Motor neuron (in vitro differentiated cells): ENCODE results near the gene SULT1E1. TPM values are rescaled to one million over a fixed set of nuclear protein-coding genes. Genes with fewer than 3 reads are reported as not detected.
"Not testable (repeated sequence)": the region's sequence is repeated elsewhere in the genome, so short reads cannot be mapped to it uniquely, and the experiment has no call there.

Source experiments
- ATAC-seq, 8 experiments: fragments of 200-7000 bp; cut with Tn5 transposase; replicated peaks in 6 of 8; 2 replicates each; pipeline ENCODE4 v1.8.0; 2021; ENCODE audit warnings: mild to moderate bottlenecking in 8 of 8, moderate library complexity in 8 of 8
- H3K27ac ChIP-seq, 2 donors: fragments of 250-450 bp; sonication (Bioruptor Pico); 2 replicates each; pipeline ENCODE4 v1.9.0; 2021; ENCODE audit warnings: antibody characterized with exemption in 2 of 2, mild to moderate bottlenecking in 2 of 2, moderate library complexity in 1 of 2
- H3K4me1 ChIP-seq, 2 donors: fragments of 250-450 bp; sonication (Bioruptor Pico); replicated peaks in 1 of 2; 2 replicates each; pipeline ENCODE4 v1.6.1; 2021; ENCODE audit warnings: antibody characterized with exemption in 2 of 2, mild to moderate bottlenecking in 2 of 2, moderate library complexity in 1 of 2
- H3K4me3 ChIP-seq, 5 donors: fragments of 250-450 bp; sonication (Bioruptor Pico); 2 replicates each; pipeline ENCODE4 v1.9.0; 2021; ENCODE audit warnings: antibody characterized with exemption in 5 of 5, mild to moderate bottlenecking in 5 of 5, moderate library complexity in 4 of 5
- WGBS, 10 experiments: fragments of 450-650 bp; shearing (Covaris generic); methylation state at CpG; one replicate each; pipeline ENCODE4 v1.0.0; 2022; 5-methylcytosine and 5-hydroxymethylcytosine counted together
- in situ Hi-C, 9 experiments: fragments of 400-800 bp; cut with MboI; loops; one replicate each; pipeline ENCODE4 v1.15.0; 2021; ENCODE audit warnings: low sequenced_read_pairs in 9 of 9, low pct_unique_long_range_greater_than_20kb in 2 of 9; ENCODE audit not compliant: unreplicated experiment in 9 of 9
- total RNA-seq, 8 experiments: library from RNA; unstranded; fragments of 300-600 nt; gene quantifications; 2 replicates each; pipeline versions ENCODE4 v1.2.3 to v1.2.4, GENCODE V29; 2022

The SULT1E1 gene
- total RNA-seq, 8 experiments from 2014 or later = 0.11 to 26.0 (median 4.2) TPM; not detected in 2

DNA sequence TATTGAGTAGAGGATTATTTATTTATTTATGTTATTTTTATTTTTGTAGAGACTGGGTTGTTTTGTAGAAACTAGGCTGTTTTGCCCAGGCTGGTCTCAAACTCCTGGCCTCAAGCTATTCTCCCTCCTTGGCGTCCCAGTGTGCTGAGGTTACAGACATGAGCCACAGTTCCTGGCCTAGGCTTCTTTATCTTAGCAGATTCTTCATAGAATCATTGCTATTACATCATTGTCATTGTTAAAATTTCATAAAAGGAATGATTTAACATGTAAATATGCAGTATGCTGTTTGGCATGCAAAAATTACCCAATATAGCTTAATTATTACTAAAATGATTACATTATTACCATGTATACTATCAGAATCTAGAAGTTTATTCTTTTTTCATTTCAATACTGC lies 24.2 kb downstream of the SULT1E1 start:
- ATAC-seq = no peak
- in situ Hi-C loops = no loop called here
- H3K4me3 ChIP-seq = no peak overlapping the region
- H3K27ac ChIP-seq = no peak overlapping the region
- no peaks in the 10 kb centered on the region for H3K4me1 ChIP-seq
- WGBS, 10 experiments = 13 to 100% (median 44%) methylated on average over 1 of the region's 1 CpG; no CpG with 5 or more reads in 5 of the 10 experiments

DNA sequence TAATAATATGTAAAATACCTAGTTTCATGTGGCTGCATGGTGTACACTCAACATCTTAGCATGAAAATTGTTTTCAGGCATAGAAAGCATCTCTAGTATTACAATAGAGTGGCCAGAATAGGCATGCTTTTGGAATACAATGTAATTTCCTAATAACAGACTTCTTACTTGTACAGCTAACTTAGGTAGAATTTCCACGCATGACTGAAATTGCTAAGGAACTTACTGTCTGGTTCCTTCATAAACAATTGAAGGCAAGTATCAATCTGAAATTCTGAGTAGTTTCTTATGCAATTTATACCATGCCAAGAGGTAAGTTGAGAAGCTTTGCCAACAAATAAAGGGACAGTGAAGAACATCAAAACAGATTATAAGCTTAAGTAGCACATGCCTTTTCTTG lies 26.7 kb downstream of the SULT1E1 start:
- 40 to 100% (median 86%) methylated on average over 1 of the region's 1 CpG; no CpG with 5 or more reads in 2 of the 10 experiments for WGBS, 10 experiments
- Histone ChIP-seq H3K27ac (no peak overlapping the region), H3K4me3 (no peak overlapping the region), H3K4me1 (no peaks in the 10 kb centered on the region)
- in situ Hi-C loops = no loop called here
- no peak for ATAC-seq

DNA sequence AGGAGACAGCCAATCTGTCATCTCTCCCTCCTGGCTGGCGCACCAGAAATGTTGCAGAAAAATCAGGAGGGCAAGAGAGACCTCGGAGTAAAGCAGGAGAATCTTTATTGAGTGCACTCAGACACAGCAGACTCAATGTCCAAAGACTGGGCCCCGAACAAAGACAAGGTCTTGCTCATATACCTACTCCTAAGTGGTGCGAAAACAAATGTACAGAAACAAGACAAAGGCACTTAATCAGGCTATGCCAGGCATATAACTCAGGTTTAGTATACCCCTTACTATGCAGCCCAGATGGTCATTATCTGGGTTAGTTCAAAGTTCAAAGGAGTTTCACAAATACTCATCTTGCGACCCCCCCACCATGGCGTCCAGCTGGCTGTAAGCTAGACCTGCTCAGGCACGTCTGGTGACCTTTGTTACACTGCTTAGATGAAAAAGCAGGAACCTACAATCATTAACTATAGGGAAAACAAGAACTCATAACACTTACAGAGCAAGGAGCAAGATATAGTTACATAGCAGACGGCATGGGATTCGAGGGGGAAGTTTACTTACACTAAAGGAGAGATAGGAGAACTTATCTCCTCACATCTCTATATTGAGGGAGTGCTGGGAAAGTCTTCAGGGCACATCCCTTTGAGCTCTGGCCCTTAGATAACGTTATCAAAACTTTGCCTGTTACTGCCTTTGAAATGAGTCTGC lies 27.5 kb downstream of the SULT1E1 start:
- 0 to 93% (median 76%) methylated on average over 1 to 8 of the region's 10 CpGs for WGBS, 10 experiments
- H3K27ac ChIP-seq = no peak overlapping the region
- in situ Hi-C loops = no loop called here
- H3K4me1 ChIP-seq = no peaks in the 10 kb centered on the region
- ATAC-seq = no peak
- no peak overlapping the region for H3K4me3 ChIP-seq

DNA sequence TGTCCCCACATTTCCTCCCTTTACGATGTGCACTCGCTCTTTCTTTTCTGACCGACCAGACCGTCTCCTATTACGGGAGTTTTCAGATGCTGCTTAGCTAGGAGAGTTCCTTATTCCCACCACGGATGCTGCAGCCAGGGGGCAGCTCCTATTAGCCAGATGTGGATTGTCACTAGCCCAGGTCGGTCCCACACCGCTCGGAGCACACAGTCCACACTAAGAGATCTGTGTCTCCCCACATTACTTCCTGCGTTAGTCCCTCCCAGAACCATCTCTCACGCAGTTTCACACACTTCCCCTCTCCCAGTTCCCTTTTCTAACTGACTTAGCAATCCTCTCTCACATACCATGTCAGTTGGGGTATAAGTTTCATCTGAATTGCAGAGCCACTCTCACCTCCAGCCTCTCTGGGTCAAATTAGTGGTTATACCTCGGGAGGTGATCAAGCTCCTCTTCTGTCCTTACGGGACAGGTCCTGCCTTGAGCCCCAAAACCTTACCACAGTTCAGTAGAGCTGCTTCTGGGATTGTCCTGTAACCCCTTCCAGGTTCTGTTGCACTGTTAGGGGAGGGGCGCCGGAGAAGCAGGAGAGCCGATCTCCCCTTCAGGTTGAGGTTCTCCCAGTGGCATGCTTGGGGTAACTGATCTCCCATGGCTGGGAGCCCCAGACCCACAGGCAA lies 28.2 kb downstream of the SULT1E1 start:
- ATAC-seq = no peak

DNA sequence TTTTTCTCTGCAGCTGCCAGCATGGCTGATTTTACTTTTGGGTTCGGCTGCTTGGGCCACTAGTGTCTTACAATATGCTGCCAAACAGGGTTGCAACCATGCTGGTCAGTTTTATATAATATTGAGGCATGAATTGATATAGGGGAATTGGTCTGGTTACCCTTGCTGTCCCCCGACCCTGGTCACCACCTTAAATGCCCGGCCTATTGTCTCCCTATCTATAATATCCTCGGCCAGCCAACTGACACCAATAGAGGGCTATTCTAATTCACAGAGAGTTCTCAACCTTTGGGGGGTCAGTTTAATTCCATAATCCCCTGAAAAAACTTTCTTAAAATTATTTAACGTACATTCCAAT lies 28.7 kb downstream of the SULT1E1 start:
- ATAC-seq = no peak
- in situ Hi-C loops = no loop called here
- H3K4me3 ChIP-seq = no peak overlapping the region
- WGBS, 10 experiments = 28 to 98% (median 83%) methylated on average over 2 to 5 of the region's 5 CpGs; no CpG with 5 or more reads in 3 of the 10 experiments
- H3K27ac ChIP-seq = no peak overlapping the region
- H3K4me1 ChIP-seq = no peaks in the 10 kb centered on the region

More for the DNA sequence above, 28.2 kb downstream of the SULT1E1 start:
- H3K27ac ChIP-seq = no peak overlapping the region
- 67 to 100% (median 84%) methylated on average over 3 to 16 of the region's 16 CpGs; no CpG with 5 or more reads in 2 of the 10 experiments for WGBS, 10 experiments
- no peak overlapping the region for H3K4me3 ChIP-seq
- in situ Hi-C loops = no loop called here
- H3K4me1 ChIP-seq = no peaks in the 10 kb centered on the region

DNA sequence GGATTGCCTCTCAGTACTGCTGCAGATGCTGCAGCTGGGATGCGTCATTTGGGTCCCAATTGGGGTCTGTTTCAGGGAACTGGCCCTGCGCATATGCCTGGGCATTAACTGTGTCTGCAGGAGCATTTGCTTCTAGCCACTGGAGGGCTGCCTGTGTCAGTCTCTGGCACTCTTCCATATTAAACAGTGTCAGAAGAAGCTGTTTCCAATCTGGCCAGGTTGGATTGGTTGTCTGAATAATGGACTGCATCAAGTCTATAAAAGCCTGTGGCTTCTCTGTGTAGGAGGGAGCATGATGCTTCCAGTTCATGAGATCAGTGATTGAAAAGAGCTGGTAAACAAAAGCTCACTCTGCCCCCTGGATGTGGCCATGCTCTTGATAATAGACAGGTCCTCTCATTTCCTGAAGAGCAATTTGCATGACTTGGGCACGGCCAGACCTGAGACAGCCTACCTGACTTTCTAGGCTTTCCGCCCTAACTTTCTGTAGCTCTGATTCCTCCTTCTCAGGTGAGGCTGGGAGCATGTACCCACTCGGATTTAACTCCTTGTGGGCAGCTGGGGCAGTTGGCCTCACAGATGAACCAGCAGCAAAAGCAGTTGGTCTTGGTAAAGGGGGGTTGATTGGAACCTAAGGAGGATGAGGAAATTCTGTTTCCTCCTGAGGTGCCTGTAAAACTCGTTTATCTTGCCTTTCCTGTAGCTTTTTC lies 29.2 kb downstream of the SULT1E1 start:
- H3K27ac ChIP-seq = no peak overlapping the region
- H3K4me3 ChIP-seq = no peak overlapping the region
- in situ Hi-C loops = no loop called here
- ATAC-seq = peak in 4 of 8 experiments; percentile 57 to 81 (median 65)
- 17 to 81% (median 55%) methylated on average over 1 to 5 of the region's 6 CpGs; no CpG with 5 or more reads in 1 of the 10 experiments for WGBS, 10 experiments
- H3K4me1 ChIP-seq = no peaks in the 10 kb centered on the region

DNA sequence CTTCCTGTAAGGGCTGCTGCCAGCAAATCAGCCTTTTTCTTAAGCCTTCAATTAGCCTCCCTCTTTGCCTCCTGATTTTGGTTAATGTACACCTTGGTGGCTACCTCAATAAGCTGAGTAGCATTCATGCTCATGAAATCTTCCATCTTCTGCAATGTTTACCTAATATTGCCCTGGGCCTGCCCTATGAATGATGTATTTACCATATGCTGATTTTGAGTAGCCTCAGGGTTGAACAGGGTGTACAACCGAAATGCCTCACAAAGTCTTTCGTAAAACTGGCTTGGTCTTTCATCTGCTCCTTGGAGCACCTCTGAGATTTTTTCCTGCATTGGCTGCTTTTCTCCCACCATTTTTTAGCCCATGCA lies 29.8 kb downstream of the SULT1E1 start:
- H3K27ac ChIP-seq = no peak overlapping the region
- H3K4me1 ChIP-seq = no peaks in the 10 kb centered on the region
- no peak overlapping the region for H3K4me3 ChIP-seq
- 20 to 100% (median 78%) methylated on average over 1 to 2 of the region's 2 CpGs; no CpG with 5 or more reads in 3 of the 10 experiments for whole genome bisulfite sequencing, 10 experiments
- in situ Hi-C loops = no loop called here
- peak in 3 of 8 experiments; percentile 79 to 89 (median 85) for ATAC-seq

DNA sequence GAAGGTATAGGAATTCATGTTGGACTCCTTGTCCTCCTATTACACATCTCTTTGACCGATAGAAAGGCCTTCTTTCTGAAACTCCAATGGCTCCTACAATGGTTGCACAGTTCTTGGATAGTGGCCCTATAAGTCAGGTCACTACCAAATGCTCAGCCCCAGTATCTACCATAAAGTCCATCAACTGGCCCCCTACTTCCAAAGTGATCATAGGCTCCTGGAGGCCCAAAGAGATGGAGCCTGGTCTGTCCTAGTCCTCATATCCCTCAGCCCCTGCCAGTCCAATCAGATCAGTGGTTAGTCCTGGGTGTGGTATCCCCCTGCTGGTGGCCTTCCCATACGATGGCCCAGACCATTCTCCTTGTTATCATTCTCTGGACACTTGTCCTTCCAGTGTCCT lies 30.3 kb downstream of the SULT1E1 start:
- Histone ChIP-seq H3K27ac (no peak overlapping the region), H3K4me3 (no peak overlapping the region), H3K4me1 (no peaks in the 10 kb centered on the region)
- 17 to 100% (median 70%) methylated on average over 1 to 2 of the region's 2 CpGs; no CpG with 5 or more reads in 5 of the 10 experiments for WGBS, 10 experiments
- in situ Hi-C loops = no loop called here
- no peak for ATAC-seq

DNA sequence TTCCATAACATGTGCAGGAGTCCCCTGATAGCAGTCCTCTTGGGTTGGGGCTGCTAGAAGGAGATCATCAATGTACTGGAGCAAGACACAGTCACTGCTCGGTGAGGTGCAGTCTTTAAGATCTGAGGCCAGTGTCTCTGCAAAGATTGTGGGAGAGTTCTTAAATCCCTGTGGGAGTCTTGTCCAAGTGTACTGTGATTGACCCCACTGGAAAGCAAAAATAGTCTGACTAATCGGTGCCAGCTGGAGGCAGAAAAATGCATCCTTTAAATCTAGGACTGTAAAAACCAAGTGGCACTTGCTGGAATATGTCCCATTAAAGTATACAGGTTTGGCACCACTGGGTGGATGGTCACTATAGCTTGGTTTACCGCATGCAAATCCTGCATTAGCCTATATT lies 31.1 kb downstream of the SULT1E1 start:
- in situ Hi-C loops = no loop called here
- ATAC-seq = no peak
- Histone ChIP-seq H3K27ac (no peak overlapping the region), H3K4me3 (no peak overlapping the region), H3K4me1 (no peaks in the 10 kb centered on the region)
- 0 to 100% (median 80%) methylated on average over 1 to 3 of the region's 3 CpGs; no CpG with 5 or more reads in 3 of the 10 experiments for WGBS, 10 experiments

DNA sequence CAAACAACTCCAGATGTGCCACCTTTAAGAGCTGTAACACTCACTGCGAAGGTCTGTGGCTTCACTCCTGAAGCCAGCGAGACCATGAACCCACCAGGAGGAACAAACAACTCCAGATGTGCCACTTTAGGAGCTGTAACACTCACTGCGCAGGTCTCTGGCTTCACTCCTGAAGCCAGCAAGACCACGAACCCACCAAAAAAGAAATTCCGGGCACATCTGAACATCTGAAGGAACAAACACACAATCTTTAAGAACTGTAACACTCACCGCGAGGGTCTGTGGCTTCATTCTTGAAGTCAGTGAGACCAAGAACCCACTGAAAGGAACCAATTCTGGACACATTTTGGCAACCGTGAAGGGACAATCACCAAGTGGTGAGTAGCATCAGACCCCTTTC lies 34.9 kb downstream of the SULT1E1 start:
- in situ Hi-C loops, H3K27ac ChIP-seq, H3K4me1 ChIP-seq, H3K4me3 ChIP-seq, ATAC-seq: not testable (repeated sequence)
- WGBS, 10 experiments = 30 to 100% (median 80%) methylated on average over 1 to 6 of the region's 8 CpGs; no CpG with 5 or more reads in 3 of the 10 experiments

DNA sequence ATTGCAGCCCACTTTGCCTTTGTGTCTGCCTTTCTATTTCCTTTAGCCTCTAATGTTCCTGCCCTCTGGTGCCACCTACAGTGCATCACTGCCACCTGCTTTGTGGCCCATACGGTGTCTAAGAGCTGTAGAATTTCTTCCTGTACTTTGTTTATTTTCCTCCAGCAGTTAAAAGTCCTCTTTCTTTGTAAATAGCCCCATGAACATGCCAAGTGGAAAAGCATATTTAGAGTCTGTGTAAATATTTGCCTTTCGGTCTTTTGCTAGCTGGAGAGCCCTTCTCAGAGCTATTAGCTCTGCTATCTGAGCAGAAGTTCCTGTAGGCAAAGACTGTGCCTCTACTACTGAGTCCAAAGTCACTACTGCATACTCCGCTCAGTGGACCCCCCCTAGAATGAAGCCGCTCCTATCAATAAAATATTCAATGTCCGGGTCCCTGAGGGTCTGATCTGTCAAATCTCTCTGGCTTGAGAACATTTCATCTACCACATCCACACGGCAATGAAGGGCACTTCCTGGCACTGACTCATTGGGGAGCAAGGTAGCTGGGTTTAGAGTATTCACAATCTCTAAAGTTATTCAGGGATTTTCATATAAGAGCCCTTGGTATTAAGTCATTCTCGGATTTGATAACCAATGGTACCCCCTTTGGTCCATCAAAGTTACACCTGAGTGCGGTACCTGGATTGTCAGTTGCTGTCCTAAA lies 36.3 kb downstream of the SULT1E1 start:
- no peaks in the 10 kb centered on the region for H3K4me1 ChIP-seq
- WGBS, 10 experiments = 27 to 100% (median 73%) methylated on average over 2 to 7 of the region's 8 CpGs; no CpG with 5 or more reads in 2 of the 10 experiments
- no peak overlapping the region for H3K4me3 ChIP-seq
- in situ Hi-C loops = loop anchor here in 1 of 9 experiments (25.0 kb wide), 1 partner anchor 136 kb away; no protein-coding TSS in a partner anchor
- peak in 3 of 8 experiments; percentile 66 to 98 (median 93) for ATAC-seq
- no peak overlapping the region for H3K27ac ChIP-seq

DNA sequence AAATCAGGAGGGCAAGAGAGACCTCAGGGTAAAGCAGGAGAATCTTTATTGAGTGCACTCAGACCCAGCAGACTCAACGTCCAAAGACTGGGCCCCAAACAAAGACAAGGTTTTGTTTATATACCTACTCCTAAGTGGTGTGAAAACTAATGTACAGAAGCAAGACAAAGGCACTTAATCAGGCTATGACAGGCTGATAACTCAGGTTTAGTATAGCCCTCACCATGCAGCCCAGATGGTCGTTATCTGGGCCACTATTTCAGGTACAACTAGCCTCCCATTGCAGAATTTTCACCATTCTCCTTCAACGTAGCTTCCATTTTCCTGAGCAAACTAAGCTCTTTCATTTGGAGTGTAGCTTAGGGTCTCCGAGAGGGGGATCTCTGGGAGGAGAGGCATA lies 36.9 kb downstream of the SULT1E1 start:
- no peak overlapping the region for H3K4me3 ChIP-seq
- in situ Hi-C loops = loop anchor here in 1 of 9 experiments (25.0 kb wide), 1 partner anchor 136 kb away; no protein-coding TSS in a partner anchor
- H3K27ac ChIP-seq = no peak overlapping the region
- ATAC-seq = no peak
- WGBS, 10 experiments = 0 to 100% (median 83%) methylated on average over 1 to 4 of the region's 4 CpGs; no CpG with 5 or more reads in 1 of the 10 experiments
- H3K4me1 ChIP-seq = no peaks in the 10 kb centered on the region
